ENCODE data around the gene PLD2.
"Not testable (repeated sequence)": the region's sequence is repeated elsewhere in the genome, so short reads cannot be mapped to it uniquely, and the experiment has no call there.

Gene PLD2

GRCh38 chr17:4845118-4845517 is 38.2 kb downstream of the PLD2 start:
- Histone ChIP-seq H3K9me3 (ENCODE audit: control insufficient read depth, insufficient read depth, low read depth, low read length) (no peaks in the 10 kb centered on the region), H3K27me3 (ENCODE audit: control insufficient read depth, insufficient read depth, low read length) (no peaks in the 10 kb centered on the region), H3K4me3 (ENCODE audit: low read depth, low read length) (no peak overlapping the region), H3K4me1 (ENCODE audit: control insufficient read depth, insufficient read depth, low read length) (peaks cover 29% of the 10 kb centered on the region), H3K9ac (ENCODE audit: low read length) (no peak overlapping the region), H3K36me3 (ENCODE audit: control insufficient read depth, insufficient read depth, low read length) (no peaks in the 10 kb centered on the region), H3K27ac (ENCODE audit: low read depth, low read length) (no peak overlapping the region)

GRCh38 chr17:4846635-4847390 is 39.9 kb downstream of the PLD2 start:
- Histone ChIP-seq H3K4me1 (ENCODE audit: control insufficient read depth, insufficient read depth, low read length) (peaks cover 37% of the 10 kb centered on the region), H3K36me3 (ENCODE audit: control insufficient read depth, insufficient read depth, low read length) (no peaks in the 10 kb centered on the region), H3K9ac (ENCODE audit: low read length) (no peak overlapping the region), H3K27ac (ENCODE audit: low read depth, low read length) (no peak overlapping the region), H3K4me3 (ENCODE audit: low read depth, low read length) (no peak overlapping the region), H3K9me3 (ENCODE audit: control insufficient read depth, insufficient read depth, low read depth, low read length) (no peaks in the 10 kb centered on the region), H3K27me3 (ENCODE audit: control insufficient read depth, insufficient read depth, low read length) (no peaks in the 10 kb centered on the region)

GRCh38 chr17:4849011-4849536 is 42.1 kb downstream of the PLD2 start:
- no peaks in the 10 kb centered on the region for H3K9me3 ChIP-seq (ENCODE audit: control insufficient read depth, insufficient read depth, low read depth, low read length)
- peaks cover 50% of the 10 kb centered on the region for H3K4me1 ChIP-seq (ENCODE audit: control insufficient read depth, insufficient read depth, low read length)
- H3K4me3 ChIP-seq (ENCODE audit: low read depth, low read length), result no peak overlapping the region
- H3K9ac ChIP-seq (ENCODE audit: low read length), result peak overlapping the region; percentile 28
- H3K27me3 ChIP-seq (ENCODE audit: control insufficient read depth, insufficient read depth, low read length), result no peaks in the 10 kb centered on the region
- no peaks in the 10 kb centered on the region for H3K36me3 ChIP-seq (ENCODE audit: control insufficient read depth, insufficient read depth, low read length)
- H3K27ac ChIP-seq (ENCODE audit: low read depth, low read length), result peak overlapping the region; percentile 71

DNA sequence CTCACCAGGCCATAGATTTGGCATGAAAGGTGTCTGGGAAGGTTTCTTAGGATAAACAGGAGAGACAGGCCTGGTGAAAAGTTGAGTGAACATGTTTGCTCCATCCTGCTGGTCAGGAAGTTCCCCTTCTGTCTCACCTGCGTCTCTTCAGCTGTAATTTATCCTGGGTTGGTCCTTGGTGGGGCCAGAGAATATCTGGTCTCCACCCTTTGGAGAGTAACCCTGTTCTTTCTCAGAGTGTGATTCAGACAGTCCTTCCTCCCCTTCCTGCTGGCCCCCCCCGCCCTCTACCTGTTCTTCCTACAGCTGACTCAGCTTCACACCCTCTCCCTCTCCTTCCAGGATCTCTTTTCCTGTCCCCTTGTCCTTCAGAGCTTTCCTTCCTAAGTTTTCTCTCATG is 43.3 kb downstream of the PLD2 start:
- no peak overlapping the region for H3K4me3 ChIP-seq (ENCODE audit: low read depth, low read length)
- H3K9me3 ChIP-seq (ENCODE audit: control insufficient read depth, insufficient read depth, low read depth, low read length), result no peaks in the 10 kb centered on the region
- H3K9ac ChIP-seq (ENCODE audit: low read length), result no peak overlapping the region
- no peak overlapping the region for H3K27ac ChIP-seq (ENCODE audit: low read depth, low read length)
- H3K4me1 ChIP-seq (ENCODE audit: control insufficient read depth, insufficient read depth, low read length), result peaks cover 58% of the 10 kb centered on the region
- no peaks in the 10 kb centered on the region for H3K27me3 ChIP-seq (ENCODE audit: control insufficient read depth, insufficient read depth, low read length)
- H3K36me3 ChIP-seq (ENCODE audit: control insufficient read depth, insufficient read depth, low read length), result no peaks in the 10 kb centered on the region

DNA sequence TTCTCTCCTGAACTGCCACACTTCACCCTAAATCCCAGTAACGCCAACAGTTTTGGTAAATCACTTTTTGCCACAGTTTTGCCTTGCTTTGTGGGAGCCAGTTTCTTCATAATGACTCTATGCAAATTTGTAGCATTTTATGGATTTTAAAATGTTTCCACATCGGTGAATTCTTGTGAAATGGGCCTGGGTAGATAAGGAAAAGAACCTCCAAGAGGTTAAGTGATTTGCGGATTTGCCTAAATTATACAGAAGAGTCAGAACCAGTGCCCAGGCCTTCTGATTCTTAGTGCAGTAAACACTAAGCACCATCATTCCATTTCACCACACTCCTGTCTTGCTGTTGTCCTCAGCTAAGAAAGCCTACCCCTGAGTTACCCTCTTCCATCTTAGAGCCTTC is 44.1 kb downstream of the PLD2 start:
- Histone ChIP-seq H3K9me3 (ENCODE audit: control insufficient read depth, insufficient read depth, low read depth, low read length) (no peaks in the 10 kb centered on the region), H3K36me3 (ENCODE audit: control insufficient read depth, insufficient read depth, low read length) (no peaks in the 10 kb centered on the region), H3K27me3 (ENCODE audit: control insufficient read depth, insufficient read depth, low read length) (no peaks in the 10 kb centered on the region), H3K9ac (ENCODE audit: low read length) (no peak overlapping the region), H3K4me1 (ENCODE audit: control insufficient read depth, insufficient read depth, low read length) (peaks cover 58% of the 10 kb centered on the region), H3K27ac (ENCODE audit: low read depth, low read length) (no peak overlapping the region), H3K4me3 (ENCODE audit: low read depth, low read length) (no peak overlapping the region)

DNA sequence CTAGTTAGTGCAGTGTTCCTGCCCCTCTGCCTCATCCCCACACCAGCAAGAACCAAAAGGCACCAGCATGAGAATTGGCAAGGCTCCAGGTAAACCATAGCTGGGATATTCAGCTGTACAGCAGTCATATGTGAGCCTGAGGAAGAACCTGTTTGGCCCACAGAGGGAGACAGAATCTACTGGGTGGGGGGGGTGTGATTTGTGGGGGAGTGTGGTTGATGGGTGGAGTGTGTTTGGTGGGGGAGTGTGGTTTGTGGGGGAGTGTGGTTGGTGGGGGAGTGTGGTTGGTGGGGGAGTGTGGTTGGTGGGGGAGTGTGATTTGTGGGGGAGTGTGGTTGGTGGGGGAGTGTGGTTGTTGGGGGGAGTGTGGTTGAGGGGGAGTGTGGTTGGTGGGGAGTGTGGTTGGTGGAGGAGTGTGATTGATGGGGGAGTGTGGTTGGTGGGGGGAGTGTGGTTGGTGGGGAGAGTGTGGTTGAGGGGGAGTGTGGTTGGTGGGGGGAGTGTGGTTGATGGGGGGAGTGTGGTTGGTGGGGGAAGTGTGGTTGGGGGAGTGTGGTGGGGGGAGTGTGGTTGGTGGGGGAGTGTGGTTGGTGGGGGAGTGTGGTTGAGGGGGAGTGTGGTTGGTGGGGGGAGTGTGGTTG is 45.7 kb downstream of the PLD2 start:
- H3K4me1 ChIP-seq (ENCODE audit: control insufficient read depth, insufficient read depth, low read length), result peaks cover 62% of the 10 kb centered on the region
- H3K36me3 ChIP-seq (ENCODE audit: control insufficient read depth, insufficient read depth, low read length), result no peaks in the 10 kb centered on the region
- no peak overlapping the region for H3K27ac ChIP-seq (ENCODE audit: low read depth, low read length)
- H3K27me3 ChIP-seq (ENCODE audit: control insufficient read depth, insufficient read depth, low read length), result no peaks in the 10 kb centered on the region
- H3K4me3 ChIP-seq (ENCODE audit: low read depth, low read length), result no peak overlapping the region
- no peak overlapping the region for H3K9ac ChIP-seq (ENCODE audit: low read length)
- H3K9me3 ChIP-seq (ENCODE audit: control insufficient read depth, insufficient read depth, low read depth, low read length), result no peaks in the 10 kb centered on the region

DNA sequence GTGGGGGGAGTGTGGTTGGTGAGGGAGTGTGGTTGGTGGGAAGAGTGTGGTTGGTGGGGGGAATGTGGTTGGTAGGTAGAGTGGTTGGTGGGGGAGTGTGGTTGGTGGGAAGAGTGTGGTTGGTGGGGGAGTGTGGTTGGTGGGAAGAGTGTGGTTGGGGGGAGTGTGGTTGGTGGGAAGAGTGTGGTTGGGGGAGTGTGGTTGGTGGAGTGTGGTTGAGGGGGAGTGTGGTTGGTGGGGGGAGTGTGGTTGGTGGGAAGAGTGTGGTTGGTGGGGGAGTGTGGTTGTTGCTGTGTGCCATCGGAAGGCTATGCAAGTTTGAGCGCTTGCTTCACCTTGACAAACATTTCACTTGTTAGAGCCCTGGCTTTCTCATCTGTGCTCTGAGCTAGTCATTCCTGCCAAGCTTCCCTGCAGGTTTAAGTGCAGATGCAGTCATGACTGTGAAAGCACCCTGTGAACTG is 46.3 kb downstream of the PLD2 start:
- H3K9me3 ChIP-seq (ENCODE audit: control insufficient read depth, insufficient read depth, low read depth, low read length), result no peaks in the 10 kb centered on the region
- H3K9ac ChIP-seq (ENCODE audit: low read length), result no peak overlapping the region
- H3K4me3 ChIP-seq (ENCODE audit: low read depth, low read length), result no peak overlapping the region
- H3K27ac ChIP-seq (ENCODE audit: low read depth, low read length), result no peak overlapping the region; the same call in 1 of the 2 replicates
- H3K27me3 ChIP-seq (ENCODE audit: control insufficient read depth, insufficient read depth, low read length), result no peaks in the 10 kb centered on the region
- H3K4me1 ChIP-seq (ENCODE audit: control insufficient read depth, insufficient read depth, low read length), result peaks cover 61% of the 10 kb centered on the region
- H3K36me3 ChIP-seq (ENCODE audit: control insufficient read depth, insufficient read depth, low read length), result no peaks in the 10 kb centered on the region

- H3K9me3 ChIP-seq (ENCODE audit: control insufficient read depth, insufficient read depth, low read depth, low read length), result no peaks in the 10 kb centered on the region
- no peaks in the 10 kb centered on the region for H3K36me3 ChIP-seq (ENCODE audit: control insufficient read depth, insufficient read depth, low read length)
- H3K4me3 ChIP-seq (ENCODE audit: low read depth, low read length), result no peak overlapping the region
- H3K27me3 ChIP-seq (ENCODE audit: control insufficient read depth, insufficient read depth, low read length), result no peaks in the 10 kb centered on the region
- no peak overlapping the region for H3K9ac ChIP-seq (ENCODE audit: low read length)
- peaks cover 62% of the 10 kb centered on the region for H3K4me1 ChIP-seq (ENCODE audit: control insufficient read depth, insufficient read depth, low read length)
- peak overlapping the region; percentile 35 for H3K27ac ChIP-seq (ENCODE audit: low read depth, low read length)
Observed at GRCh38 chr17:4854111-4854681, 47.2 kb downstream of the PLD2 start.

DNA sequence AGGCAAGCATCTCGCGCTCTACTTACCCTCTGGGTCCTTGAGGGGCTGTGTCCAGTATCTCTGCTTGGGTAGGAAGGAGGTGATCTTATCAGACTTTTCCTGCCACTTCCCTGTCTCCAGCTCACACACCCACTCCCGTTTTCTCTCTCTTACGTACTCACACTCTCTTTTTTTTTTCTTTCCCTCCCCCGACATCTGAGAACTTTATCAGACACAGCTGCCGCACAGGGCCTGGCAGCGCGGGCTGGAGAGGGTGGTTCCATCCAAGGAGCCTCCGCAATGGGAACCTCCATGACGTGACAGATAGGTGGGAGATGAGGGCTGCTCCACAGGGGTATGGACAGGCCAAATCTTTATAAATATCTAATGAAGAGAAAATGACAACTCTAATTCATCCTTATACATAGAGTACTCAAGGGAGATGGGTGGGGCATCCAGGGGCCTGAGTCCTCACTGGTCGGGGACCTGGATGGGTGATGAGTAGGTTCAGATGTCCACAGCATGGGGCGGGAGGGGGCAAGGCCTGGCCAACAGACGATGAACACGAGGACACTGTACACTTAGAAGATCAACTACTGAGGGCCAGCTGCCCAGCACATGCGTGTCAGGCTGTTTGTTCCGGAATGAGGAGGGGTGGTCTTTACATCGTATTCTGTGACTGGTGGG is 49.5 kb downstream of the PLD2 start:
- Histone ChIP-seq H3K27ac (ENCODE audit: low read depth, low read length) (no peak overlapping the region), H3K9ac (ENCODE audit: low read length) (no peak overlapping the region), H3K4me3 (ENCODE audit: low read depth, low read length) (no peak overlapping the region), H3K27me3 (ENCODE audit: control insufficient read depth, insufficient read depth, low read length) (no peaks in the 10 kb centered on the region), H3K36me3 (ENCODE audit: control insufficient read depth, insufficient read depth, low read length) (peaks cover 4% of the 10 kb centered on the region), H3K9me3 (ENCODE audit: control insufficient read depth, insufficient read depth, low read depth, low read length) (no peaks in the 10 kb centered on the region), H3K4me1 (ENCODE audit: control insufficient read depth, insufficient read depth, low read length) (peaks cover 61% of the 10 kb centered on the region)

DNA sequence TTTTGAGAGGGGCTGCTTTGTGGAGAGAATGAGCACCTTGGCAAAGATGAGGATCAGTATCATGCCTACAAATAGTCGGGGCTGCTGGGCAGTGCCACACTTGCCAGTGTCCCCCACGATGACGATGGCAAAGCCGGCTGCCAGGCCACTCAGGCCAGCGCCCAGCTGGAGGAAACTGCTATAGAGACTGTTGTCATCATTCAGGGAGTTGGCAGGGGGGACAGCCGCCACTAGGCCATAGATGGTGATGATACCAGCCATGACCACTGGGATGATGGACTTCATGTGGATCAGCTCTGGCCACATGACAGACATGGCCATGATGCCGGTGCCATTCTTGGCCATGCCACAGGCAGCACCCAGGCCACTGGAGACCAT is 50.0 kb downstream of the PLD2 start:
- Histone ChIP-seq H3K36me3 (ENCODE audit: control insufficient read depth, insufficient read depth, low read length) (peaks cover 4% of the 10 kb centered on the region), H3K4me1 (ENCODE audit: control insufficient read depth, insufficient read depth, low read length) (peaks cover 60% of the 10 kb centered on the region), H3K27me3 (ENCODE audit: control insufficient read depth, insufficient read depth, low read length) (no peaks in the 10 kb centered on the region), H3K27ac (ENCODE audit: low read depth, low read length) (no peak overlapping the region), H3K9me3 (ENCODE audit: control insufficient read depth, insufficient read depth, low read depth, low read length) (no peaks in the 10 kb centered on the region), H3K9ac (ENCODE audit: low read length) (no peak overlapping the region), H3K4me3 (ENCODE audit: low read depth, low read length) (no peak overlapping the region)

- H3K9me3 ChIP-seq (ENCODE audit: control insufficient read depth, insufficient read depth, low read depth, low read length); H3K4me3 ChIP-seq (ENCODE audit: low read depth, low read length); H3K27ac ChIP-seq (ENCODE audit: low read depth, low read length); H3K27me3 ChIP-seq (ENCODE audit: control insufficient read depth, insufficient read depth, low read length); H3K9ac ChIP-seq (ENCODE audit: low read length); H3K36me3 ChIP-seq (ENCODE audit: control insufficient read depth, insufficient read depth, low read length): not testable (repeated sequence)
- peaks cover 56% of the 10 kb centered on the region for H3K4me1 ChIP-seq (ENCODE audit: control insufficient read depth, insufficient read depth, low read length)
Observed at GRCh38 chr17:4857347-4857746, 50.4 kb downstream of the PLD2 start.

All from HUES6 (cell line).